SIG-M5 treated with dmso at 0.1 percent for 504 hours (cell line): ENCODE data around the gene UNC13B.
A peak's percentile ranks its signal among the peaks of the same experiment; 100 is the strongest.

Source experiments
- DNase-seq: peaks from one replicate; lab custom pipeline; 2025; ENCODE audit not compliant: unreplicated experiment; lab: John Stamatoyannopoulos, UW

The UNC13B gene

DNA sequence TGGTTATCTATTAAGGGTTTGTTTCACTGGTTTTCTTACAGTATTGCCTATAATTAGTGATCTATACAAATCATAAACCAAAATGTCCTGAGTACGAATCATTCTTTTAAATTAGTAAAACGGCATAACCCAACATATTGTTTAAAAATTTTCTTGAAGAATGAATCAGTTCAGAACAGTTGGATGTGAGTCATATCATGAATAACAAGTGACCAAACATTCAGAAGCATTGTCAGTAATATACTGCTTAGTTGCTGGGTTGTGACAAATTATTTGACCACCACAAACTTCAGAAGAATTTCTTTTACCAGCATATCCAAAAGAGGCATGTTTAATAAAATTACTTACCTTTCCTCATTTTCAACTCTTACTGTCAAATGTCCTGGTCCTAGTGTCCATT is 111.2 kb downstream of the UNC13B start:
- no peak for DNase-seq

DNA sequence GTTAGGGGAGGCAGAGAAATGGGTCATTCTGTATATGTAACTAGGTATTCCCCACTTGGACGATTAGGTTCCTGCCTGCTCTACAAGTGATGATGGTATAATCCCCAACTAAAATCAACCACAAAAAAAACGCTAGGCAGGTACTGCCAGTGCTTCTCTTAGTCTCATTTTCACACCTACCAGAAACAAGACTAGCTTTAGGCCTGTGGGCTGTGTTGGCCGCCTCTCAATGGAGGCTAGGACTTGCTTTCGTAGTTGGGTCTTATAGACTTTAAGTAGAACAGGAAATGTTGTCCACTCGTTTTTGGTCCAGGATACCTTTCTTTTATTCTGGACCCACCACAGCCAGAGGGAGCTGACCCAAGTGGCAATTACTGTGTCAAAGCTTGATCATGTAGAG is 111.8 kb downstream of the UNC13B start:
- no peak for DNase-seq

DNA sequence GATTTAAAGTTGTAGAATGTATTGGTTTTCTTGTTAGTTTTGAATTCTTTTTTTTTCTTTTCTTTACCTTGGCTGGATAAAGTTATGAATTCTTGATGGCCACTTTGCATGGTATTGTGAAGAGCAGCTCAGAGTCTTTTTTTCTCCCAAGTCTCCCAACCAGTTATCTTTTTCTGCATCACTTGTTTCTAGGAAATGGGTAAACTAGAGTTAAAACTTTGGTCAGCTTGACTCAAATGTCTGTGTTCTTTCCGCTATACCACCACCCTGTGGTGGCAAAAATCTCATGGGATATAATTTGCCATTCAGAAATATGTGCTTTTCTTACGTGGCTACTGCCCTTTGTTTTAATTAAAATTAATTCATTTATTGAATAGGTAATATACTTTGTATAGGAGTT is 113.2 kb downstream of the UNC13B start:
- DNase-seq, result peak; percentile 2

DNA sequence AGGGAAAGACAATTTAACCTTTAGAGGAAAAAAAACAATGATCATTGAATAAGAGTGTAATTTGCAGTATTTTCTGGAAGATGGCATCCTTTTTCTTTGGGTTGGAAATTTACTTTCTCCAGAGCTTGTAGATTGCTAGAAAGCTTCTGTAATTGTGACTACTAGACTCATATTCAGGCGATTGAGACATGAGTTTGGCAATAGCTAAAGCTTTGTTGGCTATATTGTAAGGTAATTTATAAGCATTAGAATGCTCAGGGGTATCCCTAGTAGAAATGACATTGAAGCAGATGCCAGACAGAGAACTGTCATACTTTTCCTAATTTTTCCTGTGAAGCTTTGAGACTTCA is 115.3 kb downstream of the UNC13B start:
- no peak for DNase-seq

DNA sequence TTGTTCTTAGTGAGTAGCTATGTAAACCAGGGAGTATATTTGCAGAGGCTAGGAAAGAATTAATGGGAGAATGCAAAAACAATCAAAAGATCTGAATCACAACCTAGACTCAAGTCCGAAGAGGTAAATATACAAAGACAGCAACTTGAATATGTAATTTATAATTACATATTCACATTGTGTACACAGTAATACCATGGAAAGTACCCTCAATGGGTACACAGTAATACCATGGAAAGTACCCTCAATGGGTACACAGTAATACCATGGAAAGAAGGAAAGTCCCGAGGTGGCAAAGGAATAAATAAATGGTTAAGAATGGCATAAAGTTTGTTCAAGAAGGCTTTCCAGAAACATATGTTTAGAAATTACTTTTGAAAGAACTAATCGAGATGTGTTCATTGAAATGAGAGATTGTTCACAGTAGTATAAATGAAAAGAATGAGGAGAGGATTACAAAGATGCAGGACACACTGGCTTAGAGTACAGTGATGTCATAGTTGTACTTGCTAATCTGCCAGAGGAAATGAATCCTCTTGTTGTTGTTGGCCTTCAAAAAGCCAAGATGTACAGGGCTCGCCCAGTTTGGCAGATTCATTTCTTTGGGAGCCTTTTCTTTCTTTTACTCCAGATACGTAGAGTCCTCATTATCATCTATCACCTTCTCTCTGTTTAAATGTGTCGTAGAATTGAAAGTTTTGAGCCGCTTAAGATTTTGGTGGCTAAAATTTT is 116.0 kb downstream of the UNC13B start:
- no peak for DNase-seq

DNA sequence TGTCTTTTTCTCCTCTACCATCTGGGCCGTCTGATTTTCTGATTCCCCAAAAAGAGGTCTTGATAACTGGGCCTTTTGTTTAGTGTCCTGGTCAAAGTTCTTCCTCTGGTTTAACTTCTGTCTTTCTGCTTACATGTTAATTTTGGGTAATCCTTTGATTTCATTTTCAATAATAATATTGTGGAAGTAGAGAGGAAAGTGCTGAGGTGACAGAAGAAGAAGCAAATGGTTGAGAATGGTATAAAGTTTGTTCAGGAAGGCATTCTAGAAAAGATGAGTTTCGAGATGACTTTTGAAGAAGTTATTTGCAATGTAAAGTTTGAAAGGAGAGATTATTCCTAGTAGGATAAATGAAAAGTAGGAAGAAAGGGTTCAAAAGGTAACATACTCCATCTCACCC is 118.1 kb downstream of the UNC13B start:
- no peak for DNase-seq

DNA sequence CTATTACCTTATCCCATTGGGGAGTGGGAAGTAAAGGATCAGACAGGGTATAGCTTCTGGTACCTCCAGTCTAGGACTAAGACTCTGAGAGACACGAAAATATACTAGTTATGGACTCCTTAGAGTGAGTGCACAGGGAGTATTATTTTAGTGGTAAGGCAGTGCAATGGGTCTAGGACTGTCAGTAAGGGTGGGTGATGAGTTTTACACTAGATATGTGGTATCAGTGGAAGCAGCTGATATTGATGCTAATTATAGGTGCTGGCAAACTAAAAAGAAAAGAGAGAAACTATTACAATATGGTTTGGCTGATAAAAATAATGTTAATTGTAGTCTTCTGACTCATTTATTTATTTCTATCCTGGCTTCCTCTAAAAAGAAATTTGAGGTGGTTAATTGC is 118.6 kb downstream of the UNC13B start:
- DNase-seq, result no peak

DNA sequence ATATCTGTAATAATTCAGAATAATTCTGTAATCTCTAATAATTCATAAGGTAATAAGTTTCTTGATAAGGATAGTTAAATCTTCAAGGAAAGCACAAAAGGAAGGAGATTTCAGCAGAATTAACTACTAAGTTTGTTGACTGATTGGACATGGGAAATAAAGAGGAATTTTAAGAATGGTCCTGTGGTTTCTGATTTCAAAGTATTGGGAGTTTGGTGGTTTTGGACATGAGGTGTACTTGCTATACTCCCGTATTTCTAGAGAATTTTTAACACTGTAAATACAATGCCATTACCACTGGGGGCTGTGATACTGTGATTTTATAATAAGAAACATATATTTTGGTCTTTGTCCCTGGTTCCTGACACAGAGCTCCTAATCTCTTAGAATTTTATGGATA is 123.9 kb downstream of the UNC13B start:
- DNase-seq, result no peak

DNA sequence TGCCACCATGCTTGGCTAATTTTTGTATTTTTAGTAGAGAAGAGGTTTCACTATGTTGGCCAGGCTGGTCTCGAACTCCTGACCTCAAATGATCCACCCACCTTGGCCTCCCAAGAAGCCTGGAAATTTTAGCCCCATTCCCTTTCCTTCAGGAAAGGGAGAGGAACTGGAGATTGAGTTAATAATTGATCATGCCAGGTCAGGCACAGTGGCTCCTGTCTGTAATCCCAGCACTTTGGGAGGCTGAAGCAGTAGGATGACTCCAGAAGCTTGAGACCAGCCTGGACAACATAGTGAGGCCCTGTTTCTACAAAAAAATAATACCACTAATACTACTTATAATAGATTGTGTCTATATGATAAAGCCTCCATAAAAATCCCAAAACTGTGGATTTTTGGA is 124.6 kb downstream of the UNC13B start:
- no peak for DNase-seq

DNA sequence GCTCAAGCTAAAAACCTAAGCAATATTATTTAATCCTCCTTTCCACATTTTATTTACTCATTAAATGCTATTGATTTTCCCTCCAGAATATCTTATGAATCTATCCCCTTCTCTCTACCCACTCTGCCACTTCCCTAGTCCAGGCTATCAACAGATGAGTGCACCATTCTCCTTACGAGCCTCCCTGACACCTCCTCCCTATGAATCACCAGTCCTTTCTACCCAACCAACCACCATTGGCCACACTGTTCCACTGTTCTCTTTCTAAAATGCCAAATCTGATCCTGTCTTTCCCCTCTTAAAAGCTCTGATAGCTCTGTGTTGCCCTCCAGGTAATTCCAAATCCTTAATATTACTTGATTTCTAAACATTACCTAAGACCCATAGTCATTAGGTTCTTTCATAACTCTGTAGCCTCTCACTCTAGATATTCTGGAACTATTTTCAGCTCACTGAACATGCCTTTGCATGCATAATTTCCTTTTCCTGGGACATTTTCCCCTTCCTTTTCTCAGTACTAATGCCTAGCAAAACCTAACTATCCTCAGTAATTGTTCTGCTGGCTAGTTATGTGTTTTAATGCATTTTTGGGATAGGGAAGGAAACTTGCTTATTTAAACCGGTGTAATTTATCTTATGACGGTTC is 126.3 kb downstream of the UNC13B start:
- no peak for DNase-seq

DNA sequence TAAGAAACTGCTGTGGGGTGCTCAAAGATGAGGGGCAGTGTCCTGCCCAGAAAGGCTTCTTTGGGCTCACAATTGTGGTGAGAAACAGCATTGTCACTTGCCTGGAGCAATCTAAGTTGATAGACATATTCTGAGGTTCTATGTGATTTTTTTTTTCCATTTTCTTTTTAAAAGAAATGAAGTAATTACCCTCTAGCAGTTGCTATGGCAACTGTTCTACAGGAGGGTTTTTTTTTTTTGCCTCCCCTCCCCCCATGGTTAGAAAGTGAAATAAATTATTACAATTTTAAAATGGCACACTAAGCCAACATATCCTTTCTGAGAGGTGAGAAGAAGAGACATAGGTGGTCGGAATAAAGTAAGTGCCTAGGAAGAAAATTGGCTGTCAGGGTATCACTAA is 127.0 kb downstream of the UNC13B start:
- no peak for DNase-seq

DNA sequence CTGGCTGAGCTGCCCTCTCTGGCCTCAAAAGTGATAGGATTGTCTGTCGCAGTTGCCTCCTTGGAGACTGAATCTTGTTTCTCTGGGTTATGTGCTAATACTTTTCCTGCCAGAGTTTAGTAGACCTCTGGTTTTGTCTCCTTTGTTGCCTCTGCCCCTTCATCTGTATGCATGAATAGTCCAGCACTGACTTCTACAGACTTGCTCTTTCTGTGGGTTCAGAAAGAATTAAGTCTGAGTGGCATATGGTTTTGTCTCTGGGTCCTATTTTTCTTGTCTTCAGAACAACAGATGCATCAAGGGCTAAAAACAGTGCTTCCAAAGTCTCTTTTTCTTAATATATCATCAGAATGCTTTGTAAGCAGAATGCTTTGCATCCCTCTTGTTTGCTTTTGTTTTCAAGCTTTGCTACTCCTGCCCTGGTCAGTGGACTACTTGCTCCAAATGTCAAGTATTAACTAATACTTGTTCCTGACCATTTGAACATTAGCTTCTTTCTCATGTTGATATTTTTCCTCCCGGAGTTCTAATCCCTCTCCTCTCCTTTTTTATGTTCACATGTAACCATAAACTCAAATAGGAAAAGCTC is 131.7 kb downstream of the UNC13B start:
- DNase-seq, result no peak

DNA sequence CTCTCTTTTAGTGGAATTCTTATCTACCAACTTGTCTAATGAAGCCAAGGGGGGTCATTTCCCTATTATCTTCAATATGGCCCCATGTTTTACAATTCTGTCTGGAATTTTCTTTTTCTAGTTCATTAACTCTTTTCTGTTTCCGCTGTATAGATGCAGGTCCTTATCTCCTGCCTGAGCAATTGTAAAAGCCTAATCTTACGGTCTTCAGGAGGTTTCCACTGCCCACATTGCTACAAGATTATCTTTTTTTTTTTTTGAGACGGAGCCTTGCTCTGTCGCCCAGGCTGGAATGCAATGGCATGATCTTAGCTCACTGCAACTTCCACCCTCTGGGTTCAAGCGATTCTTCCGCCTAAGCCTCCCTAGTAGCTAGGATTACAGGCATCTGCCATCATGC is 132.3 kb downstream of the UNC13B start:
- no peak for DNase-seq

DNA sequence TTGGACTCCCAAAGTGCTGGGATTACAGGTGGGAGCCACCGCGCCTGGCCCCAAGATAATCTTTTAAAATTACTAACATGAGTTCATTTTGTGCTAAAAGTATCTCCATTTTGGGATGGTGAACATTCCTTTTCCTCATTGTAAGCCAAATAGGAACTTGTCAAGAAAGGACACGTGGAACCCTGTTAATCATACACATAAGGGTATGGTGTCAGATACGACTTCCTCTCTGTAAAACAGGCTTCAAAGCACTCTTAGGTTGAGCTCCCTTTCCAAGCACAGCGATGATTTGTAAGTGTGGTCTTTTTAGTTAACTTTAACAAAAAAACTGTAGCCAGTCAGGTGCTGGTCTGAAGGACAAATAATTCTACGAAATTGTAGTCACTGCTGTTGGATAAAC is 132.7 kb downstream of the UNC13B start:
- DNase-seq, result no peak

DNA sequence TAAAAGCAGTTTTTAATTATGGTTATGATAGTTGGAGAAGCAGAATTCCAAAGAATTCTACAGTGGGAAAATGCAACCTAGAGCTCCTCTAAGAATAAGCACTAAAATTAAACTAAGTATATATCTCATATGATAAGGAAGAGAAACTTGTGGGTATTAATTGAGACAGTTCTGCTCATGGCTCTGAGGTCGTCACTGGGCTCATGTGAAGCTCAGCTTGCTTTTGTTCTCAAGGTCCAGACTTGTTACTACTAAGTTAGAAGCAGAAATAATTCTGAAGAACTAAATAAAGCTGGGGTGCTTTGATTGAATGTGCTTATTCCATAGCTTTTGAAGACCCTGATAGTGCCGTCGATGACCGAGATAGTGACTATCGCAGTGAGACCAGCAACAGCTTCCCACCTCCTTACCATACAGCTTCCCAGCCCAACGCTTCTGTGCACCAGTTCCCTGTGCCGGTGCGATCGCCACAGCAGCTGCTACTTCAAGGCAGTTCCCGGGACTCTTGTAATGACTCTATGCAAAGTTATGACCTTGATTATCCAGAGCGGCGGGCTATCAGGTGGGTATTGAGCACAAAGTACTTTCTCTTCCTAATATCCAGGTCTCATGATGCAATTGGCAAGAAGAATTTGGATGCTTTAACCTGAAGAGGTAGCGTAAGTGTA is 133.7 kb downstream of the UNC13B start:
- DNase-seq, result no peak

DNA sequence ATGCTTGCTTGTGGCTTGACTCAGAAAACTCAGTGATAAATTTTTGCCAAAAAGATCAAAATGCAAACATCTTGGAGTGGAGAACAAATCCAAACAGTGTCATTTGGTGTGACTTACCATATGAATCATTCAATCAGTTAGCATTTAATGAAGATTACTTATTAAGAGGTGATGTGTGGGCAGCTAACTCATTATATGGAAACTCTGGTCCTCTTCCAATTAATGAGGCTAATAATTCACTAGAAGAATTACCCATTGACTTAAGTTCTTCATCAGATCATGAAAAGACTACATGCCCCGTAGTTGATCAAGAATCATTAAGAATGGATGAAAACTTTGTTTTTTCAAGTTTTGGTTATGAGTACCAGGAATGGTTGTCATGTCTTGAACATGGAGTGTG is 141.8 kb downstream of the UNC13B start:
- no peak for DNase-seq

DNA sequence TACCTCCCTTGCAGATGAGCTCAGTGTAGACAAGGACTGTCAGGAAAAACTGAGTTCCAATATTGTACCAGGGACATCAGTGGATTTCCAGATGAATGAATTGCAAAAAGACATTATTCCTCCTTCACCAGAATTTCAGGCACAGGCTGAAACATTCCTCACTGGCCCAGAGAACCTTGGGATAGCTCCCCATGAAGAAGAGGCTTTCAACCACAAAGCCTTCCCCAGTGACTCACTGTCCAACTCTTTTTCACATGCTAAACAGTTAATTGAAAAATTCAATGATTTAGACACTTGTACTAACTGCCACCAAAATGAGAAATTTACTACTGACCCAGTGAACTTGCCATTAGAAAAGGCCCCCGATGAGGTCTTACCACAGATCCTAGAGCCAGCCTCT is 144.5 kb downstream of the UNC13B start:
- DNase-seq, result no peak

DNA sequence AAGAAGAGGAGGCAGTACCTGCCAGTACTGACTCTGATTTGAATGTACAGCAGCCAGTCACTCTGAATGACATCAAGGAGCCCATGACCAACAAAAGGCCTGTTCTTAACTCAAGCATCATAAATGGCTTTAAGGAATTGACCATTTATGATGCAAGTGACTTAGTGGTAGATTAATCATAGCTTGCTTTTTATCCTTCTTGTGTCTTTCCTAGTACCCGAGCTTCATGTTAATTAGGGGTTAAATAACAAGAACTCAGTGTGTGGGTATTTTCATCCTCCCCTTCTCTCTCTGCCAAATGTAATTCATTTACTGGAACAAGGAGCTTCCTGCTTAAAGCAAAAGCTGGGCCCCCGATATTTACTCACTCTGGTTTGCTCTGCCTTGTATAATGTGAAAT is 146.5 kb downstream of the UNC13B start:
- DNase-seq, result no peak

DNA sequence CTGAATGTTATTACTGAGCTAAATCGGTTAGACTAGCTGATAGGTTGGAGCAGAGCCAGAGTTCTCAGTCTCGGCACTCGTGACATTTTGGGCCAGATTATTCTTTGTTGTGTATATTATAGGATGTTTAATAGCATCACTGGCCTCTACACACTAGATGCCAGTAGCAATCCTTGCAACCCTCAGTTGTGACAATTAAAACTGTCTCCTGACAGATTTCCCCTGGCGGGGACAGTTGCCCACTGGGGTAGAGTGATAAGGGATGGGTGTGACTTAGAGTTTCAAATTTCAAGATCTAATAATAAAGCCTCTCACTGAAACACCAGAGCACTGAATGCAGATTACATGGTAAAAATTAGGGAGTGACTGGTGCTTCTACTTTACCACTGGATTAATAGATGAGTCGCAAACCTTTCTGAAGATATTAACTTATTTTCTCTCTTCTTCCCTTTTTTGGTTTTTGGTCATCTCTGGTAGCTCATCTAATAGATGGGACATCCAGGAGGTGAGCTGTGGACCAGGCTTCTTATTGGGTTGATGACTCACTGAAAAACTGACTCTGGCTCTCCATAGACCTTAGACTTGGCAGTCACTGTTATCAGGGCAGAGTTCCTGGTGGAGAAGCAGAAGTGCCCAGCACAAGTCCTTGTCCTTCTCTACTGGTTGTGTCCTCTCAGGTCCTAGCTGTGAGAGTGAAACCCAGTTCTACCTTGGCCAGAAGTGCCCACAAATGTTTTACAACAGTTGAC is 150.3 kb downstream of the UNC13B start:
- no peak for DNase-seq

DNA sequence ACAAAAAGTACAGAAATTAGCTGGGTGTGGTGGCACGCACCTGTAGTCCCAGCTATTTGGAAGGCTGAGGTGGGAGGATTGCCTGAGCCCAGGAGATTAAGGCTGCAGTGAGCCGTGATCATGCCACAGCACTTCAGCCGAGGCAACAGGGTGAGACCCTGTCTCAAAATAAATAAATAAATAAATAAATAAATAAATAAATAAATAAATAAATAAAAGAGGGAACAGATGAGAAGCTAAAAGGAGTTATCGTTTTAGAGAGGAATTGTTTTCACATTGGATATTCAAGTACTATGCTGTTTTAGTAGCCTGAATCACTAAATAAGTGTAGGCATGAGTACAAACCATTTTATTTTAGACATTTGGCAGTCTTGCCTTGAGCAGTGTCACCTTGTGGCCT is 151.7 kb downstream of the UNC13B start:
- no peak for DNase-seq

DNA sequence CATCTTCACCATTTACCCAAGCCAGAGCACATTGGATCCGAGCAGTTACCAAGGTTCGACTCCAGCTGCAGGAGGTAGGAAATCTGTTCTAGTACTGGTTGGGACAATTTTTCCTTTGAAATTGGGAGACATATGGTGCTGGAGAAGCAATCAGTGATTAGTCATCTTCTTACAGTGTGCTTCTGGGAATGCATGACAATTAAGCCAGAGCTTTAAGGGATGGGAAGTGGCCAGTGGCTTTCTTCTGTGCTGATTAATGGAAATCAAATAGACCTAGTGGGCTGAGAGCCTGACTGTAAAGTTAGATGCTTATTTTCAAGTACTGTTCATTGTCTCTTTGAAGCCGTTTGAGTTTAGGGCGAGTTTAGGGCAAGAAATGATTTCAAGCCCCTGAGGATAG is 152.1 kb downstream of the UNC13B start:
- no peak for DNase-seq

DNA sequence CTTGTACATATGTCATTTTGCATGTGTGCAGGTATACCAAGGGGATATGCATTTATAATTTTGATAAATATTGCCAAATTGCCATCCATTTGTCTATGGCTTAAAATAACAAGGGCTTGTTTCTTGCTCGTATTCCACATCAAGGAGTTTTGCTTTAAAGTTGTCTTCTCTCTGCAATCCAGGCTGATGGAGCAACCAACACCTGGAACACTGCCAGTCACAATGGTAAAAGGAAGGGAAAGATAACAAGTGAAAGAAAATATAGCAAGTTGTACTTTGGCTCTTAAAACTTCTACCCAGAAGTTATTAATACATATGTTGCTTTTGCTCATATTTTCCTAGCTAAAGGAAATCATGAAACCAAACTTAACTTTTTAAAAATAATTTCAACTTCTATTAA is 156.9 kb downstream of the UNC13B start:
- DNase-seq, result no peak
